Gastrocnemius medialis (tissue), 4 donors: ENCODE results near the gene SYT14. TPM values are rescaled to one million over a fixed set of nuclear protein-coding genes. Genes with fewer than 3 reads are reported as not detected.

ENCODE experiments used
- ATAC-seq, 2 donors: fragments of 150-250 bp; one replicate each; pipeline ENCODE4 v1.9.1; 2016
- DNase-seq, 2 donors: peaks; one replicate each; pipeline ENCODE4 v3.0.0-alpha.2; 2019
- H3K27ac ChIP-seq, 4 donors: fragments of 200-600 bp; sonication (generic); 1 replicate in 1 of 4; 2 replicates in 3 of 4; pipeline ENCODE4 v1.5.1; 2016 to 2018; ENCODE audit warnings: mild to moderate bottlenecking in 2 of 4, moderate library complexity in 1 of 4
- H3K27me3 ChIP-seq, 3 donors: fragments of 200-600 bp; sonication (generic) in 2 of 3; 1 replicate in 1 of 3; 2 replicates in 2 of 3; pipeline versions ENCODE4 v1.5.1 to v1.6.0; 2016 to 2019; ENCODE audit warnings: mild to moderate bottlenecking in 1 of 3, moderate library complexity in 1 of 3
- H3K36me3 ChIP-seq, 2 donors: fragments of 200-600 bp; sonication (generic) in 1 of 2; one replicate each; pipeline ENCODE4 v1.5.1; 2017 to 2018
- H3K4me1 ChIP-seq, 2 donors: fragments of 200-600 bp; sonication (generic) in 1 of 2; one replicate each; pipeline ENCODE4 v1.5.1; 2016 to 2017; ENCODE audit warnings: mild to moderate bottlenecking in 2 of 2
- H3K4me3 ChIP-seq, 4 donors: fragments of 200-600 bp; sonication (generic) in 3 of 4; 1 replicate in 1 of 4; 2 replicates in 3 of 4; pipeline ENCODE4 v1.5.1; 2016 to 2019; ENCODE audit warnings: mild to moderate bottlenecking in 2 of 4
- H3K9me3 ChIP-seq, 3 donors: fragments of 200-600 bp; sonication (generic) in 2 of 3; 1 replicate in 1 of 3; 2 replicates in 2 of 3; pipeline ENCODE4 v1.5.1; 2016 to 2019
- POLR2A ChIP-seq, 2 donors: fragments of 450-650 bp; IDR thresholded peaks; one replicate each; pipeline ENCODE4 v1.6.1; 2017; ENCODE audit warnings: antibody characterized with exemption in 2 of 2, mild to moderate bottlenecking in 2 of 2, moderate library complexity in 2 of 2
- in situ Hi-C, 4 donors: fragments of 200-750 bp; cut with MboI; loops; one replicate each; pipeline versions ENCODE4 v1.15.0 to v1.8.0; 2017; ENCODE audit warnings: low sequenced_read_pairs in 4 of 4
- intact Hi-C: fragments of 100-400 bp; cut with DNase I; formaldehyde crosslinking; loops from one replicate; pipeline ENCODE4 v1.15.1; 2023; ENCODE audit warnings: low total_unique reads
- total RNA-seq, 4 donors: library from RNA; depleted of rRNA; stranded (reverse); fragments of >200 nt; gene quantifications; one replicate each; pipeline versions ENCODE4 v1.1.0 to v1.2.3, GENCODE V29; 2016
- TF ChIP-seq, protein P1 (sequence below), 5 experiments: fragments of 450-650 bp in 3 of 5; fragments of 200-600 bp in 2 of 5; sonication (generic) in 2 of 5; IDR thresholded peaks in 4 of 5; conservative IDR thresholded peaks in 1 of 5; 1 replicate in 4 of 5; 2 replicates in 1 of 5; pipeline ENCODE4 v1.5.1; 2016 to 2019; ENCODE audit warnings: antibody characterized with exemption in 5 of 5, mild to moderate bottlenecking in 3 of 5, moderate library complexity in 3 of 5

The SYT14 gene
- total RNA-seq, 4 donors from 2014 or later = 0.05 to 1.1 (median 0.11) TPM; not detected in 1

DNA sequence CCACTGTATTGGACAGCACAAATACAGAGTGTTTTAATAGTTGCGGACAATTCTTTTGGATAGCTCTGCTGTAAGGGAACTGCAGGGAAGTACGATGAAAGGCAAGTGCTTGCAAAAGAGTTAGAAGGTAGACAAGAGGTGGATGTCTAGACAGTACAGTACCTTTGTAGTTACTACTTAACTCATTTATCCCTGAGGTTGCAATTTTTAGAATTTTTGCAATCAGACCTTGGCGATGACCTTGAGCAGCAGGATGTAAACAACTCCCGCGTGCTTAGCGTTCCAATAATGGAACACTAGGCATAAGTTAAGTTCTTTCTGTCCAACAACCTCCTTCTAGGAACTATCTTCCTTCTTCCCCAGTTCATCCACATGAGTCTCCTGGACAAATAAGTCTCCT is 1.9 kb upstream of the SYT14 start:
- peaks cover 14 to 41% (median 34%) of the 10 kb centered on the region in 3 donors for H3K27me3 ChIP-seq

DNA sequence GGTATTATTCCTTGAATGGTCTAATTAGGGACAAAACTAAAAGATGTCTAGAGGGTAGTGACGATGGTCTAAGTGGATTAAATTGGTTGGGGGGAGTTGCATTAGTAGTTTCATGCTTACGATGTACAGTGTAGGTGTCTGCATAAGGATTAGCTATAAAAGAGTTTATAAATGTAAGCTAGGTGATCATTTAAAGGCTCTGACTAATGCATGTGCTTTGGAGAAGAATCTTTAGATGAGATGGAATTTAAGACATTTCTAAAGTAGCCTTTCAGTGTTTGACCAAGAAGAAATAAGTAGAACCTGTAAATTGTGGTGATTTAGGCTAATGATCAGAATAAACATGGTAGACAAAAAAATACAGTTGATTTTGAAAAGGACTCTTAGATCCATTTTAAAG is 7.4 kb downstream of the SYT14 start:
- ATAC-seq (no peak), DNase-seq (no peak)
- no peaks in the 10 kb centered on the region for H3K4me1 ChIP-seq
- no peak overlapping the region for H3K27ac ChIP-seq
- H3K4me3 ChIP-seq = no peak overlapping the region
- H3K36me3 ChIP-seq = no peaks in the 10 kb centered on the region
- TF ChIP-seq POLR2A (IDR thresholded peaks at IDR 0.05) = no peak
- TF ChIP-seq, protein P1, sequence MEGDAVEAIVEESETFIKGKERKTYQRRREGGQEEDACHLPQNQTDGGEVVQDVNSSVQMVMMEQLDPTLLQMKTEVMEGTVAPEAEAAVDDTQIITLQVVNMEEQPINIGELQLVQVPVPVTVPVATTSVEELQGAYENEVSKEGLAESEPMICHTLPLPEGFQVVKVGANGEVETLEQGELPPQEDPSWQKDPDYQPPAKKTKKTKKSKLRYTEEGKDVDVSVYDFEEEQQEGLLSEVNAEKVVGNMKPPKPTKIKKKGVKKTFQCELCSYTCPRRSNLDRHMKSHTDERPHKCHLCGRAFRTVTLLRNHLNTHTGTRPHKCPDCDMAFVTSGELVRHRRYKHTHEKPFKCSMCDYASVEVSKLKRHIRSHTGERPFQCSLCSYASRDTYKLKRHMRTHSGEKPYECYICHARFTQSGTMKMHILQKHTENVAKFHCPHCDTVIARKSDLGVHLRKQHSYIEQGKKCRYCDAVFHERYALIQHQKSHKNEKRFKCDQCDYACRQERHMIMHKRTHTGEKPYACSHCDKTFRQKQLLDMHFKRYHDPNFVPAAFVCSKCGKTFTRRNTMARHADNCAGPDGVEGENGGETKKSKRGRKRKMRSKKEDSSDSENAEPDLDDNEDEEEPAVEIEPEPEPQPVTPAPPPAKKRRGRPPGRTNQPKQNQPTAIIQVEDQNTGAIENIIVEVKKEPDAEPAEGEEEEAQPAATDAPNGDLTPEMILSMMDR (IDR thresholded peaks at IDR 0.05 in 4 of 5, conservative IDR thresholded peaks at IDR 0.05 in 1 of 5) = no peak
- in situ Hi-C loops = no loop called here
- intact Hi-C loops = no loop called here
- H3K9me3 ChIP-seq = no peaks in the 10 kb centered on the region
- peaks cover 0 to 4% (median 3%) of the 10 kb centered on the region in 3 donors for H3K27me3 ChIP-seq

More for the DNA sequence above, 1.9 kb upstream of the SYT14 start:
- TF ChIP-seq POLR2A (IDR thresholded peaks at IDR 0.05) = no peak
- intact Hi-C loops (no loop called here), in situ Hi-C loops (no loop called here)
- Histone ChIP-seq H3K9me3 (no peaks in the 10 kb centered on the region), H3K27ac (no peak overlapping the region), H3K4me3 (no peak overlapping the region), H3K36me3 (no peaks in the 10 kb centered on the region), H3K4me1 (no peaks in the 10 kb centered on the region)
- DNase-seq = no peak
- no peak for ATAC-seq

DNA sequence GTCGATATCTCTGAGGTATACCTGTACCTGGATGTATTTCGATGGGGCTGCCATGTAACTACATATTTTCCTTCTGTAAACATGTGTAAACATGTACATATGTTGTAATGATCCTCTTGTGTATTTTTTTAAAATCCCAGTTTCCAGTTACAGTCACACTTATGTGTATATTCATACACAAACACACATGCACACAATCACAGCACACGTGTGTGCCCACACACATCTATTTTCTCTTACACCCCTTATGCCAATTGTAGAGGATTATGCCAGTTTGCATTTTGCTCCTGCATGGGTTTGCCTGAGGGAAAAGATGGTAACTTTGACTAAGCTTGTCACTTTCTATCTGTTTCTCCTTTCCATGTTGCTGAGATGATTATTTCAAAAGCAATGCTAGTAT is 10.1 kb downstream of the SYT14 start:
- no peaks in the 10 kb centered on the region for H3K9me3 ChIP-seq
- intact Hi-C loops (no loop called here), in situ Hi-C loops (no loop called here)
- H3K36me3 ChIP-seq = no peaks in the 10 kb centered on the region
- H3K4me3 ChIP-seq = no peak overlapping the region
- no peaks in the 10 kb centered on the region for H3K4me1 ChIP-seq
- no peak for ATAC-seq
- no peak for DNase-seq
- TF ChIP-seq POLR2A (IDR thresholded peaks at IDR 0.05) = no peak
- TF ChIP-seq, protein P1 (IDR thresholded peaks at IDR 0.05 in 4 of 5, conservative IDR thresholded peaks at IDR 0.05 in 1 of 5) = no peak
- H3K27ac ChIP-seq = no peak overlapping the region
- H3K27me3 ChIP-seq = no peaks in the 10 kb centered on the region

DNA sequence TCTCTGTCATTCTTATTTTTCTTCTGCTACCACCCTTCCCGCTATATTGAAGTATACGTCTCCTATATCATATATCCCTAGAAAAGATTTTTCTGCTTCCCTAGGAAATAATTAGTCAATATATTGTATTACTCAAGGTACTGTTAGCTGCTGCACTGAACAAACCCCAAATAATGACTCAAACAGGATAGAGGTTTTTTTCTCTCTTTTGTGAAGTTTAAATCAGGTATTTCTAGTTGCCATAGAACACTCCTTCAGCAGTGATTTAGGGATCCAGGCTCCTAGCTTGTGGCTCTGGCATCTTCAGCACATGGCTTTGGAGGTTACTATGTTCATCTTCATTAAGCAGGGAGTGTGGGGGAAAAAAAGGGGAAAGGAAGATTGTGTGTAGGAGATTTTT is 18.1 kb downstream of the SYT14 start:
- intact Hi-C loops (no loop called here), in situ Hi-C loops (no loop called here)
- ATAC-seq (no peak), DNase-seq (no peak)
- Histone ChIP-seq H3K27me3 (no peaks in the 10 kb centered on the region), H3K9me3 (no peaks in the 10 kb centered on the region), H3K4me3 (no peak overlapping the region), H3K27ac (no peak overlapping the region), H3K36me3 (no peaks in the 10 kb centered on the region), H3K4me1 (no peaks in the 10 kb centered on the region)
- TF ChIP-seq POLR2A (IDR thresholded peaks at IDR 0.05) = no peak
- TF ChIP-seq, protein P1 (IDR thresholded peaks at IDR 0.05 in 4 of 5, conservative IDR thresholded peaks at IDR 0.05 in 1 of 5) = no peak

DNA sequence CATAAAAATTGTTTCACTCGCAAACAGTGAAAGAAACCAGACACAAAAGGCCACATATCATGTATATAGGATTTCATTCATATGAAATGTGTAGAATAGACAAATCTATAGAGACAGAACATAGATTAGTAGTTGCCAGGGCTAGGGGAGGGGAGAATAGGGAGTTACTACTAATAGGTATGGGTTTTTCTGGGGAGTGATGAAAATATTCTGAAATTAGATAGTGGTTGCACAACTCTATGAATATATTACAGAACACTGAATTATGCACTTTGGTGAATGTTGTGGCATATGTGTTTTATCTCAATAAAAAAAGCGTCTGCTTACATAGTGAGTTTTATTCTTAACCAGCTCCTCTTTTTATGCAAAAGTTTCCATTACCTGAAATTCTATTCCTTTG is 21.6 kb downstream of the SYT14 start:
- H3K4me1 ChIP-seq = no peaks in the 10 kb centered on the region
- in situ Hi-C loops (no loop called here), intact Hi-C loops (no loop called here)
- no peak for TF ChIP-seq POLR2A (IDR thresholded peaks at IDR 0.05)
- H3K27ac ChIP-seq = no peak overlapping the region
- no peaks in the 10 kb centered on the region for H3K9me3 ChIP-seq
- no peaks in the 10 kb centered on the region for H3K27me3 ChIP-seq
- DNase-seq (no peak), ATAC-seq (no peak)
- no peak overlapping the region for H3K4me3 ChIP-seq
- no peaks in the 10 kb centered on the region for H3K36me3 ChIP-seq

DNA sequence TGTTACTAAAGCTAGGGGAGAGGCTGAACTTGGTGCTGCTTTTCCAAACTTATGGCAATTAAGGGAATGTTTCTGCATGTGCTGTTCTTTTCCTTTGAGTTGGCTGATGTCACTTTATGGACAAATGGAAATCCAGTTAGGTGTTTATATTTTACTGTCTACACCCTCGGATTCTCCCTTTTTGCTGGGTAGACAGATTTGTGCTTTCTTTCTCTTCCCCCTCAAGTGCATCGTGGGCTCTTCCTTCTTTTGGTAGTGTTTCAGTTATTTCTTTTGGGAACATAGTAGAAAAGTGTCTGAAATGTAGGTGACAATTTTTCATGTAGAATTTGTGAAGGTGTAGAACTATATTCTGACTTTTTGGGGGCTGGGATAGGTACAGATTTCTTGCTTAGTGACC is 22.9 kb downstream of the SYT14 start:
- H3K27ac ChIP-seq = no peak overlapping the region
- in situ Hi-C loops = no loop called here
- intact Hi-C loops = no loop called here
- DNase-seq = no peak
- TF ChIP-seq, protein P1 (IDR thresholded peaks at IDR 0.05 in 4 of 5, conservative IDR thresholded peaks at IDR 0.05 in 1 of 5) = no peak
- no peak for TF ChIP-seq POLR2A (IDR thresholded peaks at IDR 0.05)
- H3K36me3 ChIP-seq = no peaks in the 10 kb centered on the region
- no peaks in the 10 kb centered on the region for H3K9me3 ChIP-seq
- ATAC-seq = no peak
- no peaks in the 10 kb centered on the region for H3K4me1 ChIP-seq
- H3K27me3 ChIP-seq = no peaks in the 10 kb centered on the region
- H3K4me3 ChIP-seq = no peak overlapping the region
